Activated T-helper 2 cell treated with anti-CD3 and anti-CD28 coated beads, Interferon-gamma antibody, Interleukin-2, Interleukin-4, amounts not matched to agents 10 μg/mL and 5 μg/mL and 100 μg/mL, durations not matched to agents 14 hours and 24 hours and 36 hours (primary cell): ENCODE measurements around the gene DNAH9. TPM values are rescaled to one million over a fixed set of nuclear protein-coding genes. Genes with fewer than 3 reads are reported as not detected.

Source experiments
- DNase-seq: peaks from one replicate; pipeline ENCODE4 v3.0.0; 2021; ENCODE audit warnings: low spot score
- H3K27ac Mint-ChIP-seq: one replicate; pipeline ENCODE4 v1.8.0; 2021; ENCODE audit warnings: mixed read lengths
- H3K27me3 Mint-ChIP-seq: one replicate; pipeline ENCODE4 v1.8.0; 2021; ENCODE audit warnings: low read depth, mixed read lengths
- H3K36me3 Mint-ChIP-seq: one replicate; pipeline ENCODE4 v1.8.0; 2021; ENCODE audit warnings: low read depth, mixed read lengths
- H3K4me1 Mint-ChIP-seq: one replicate; pipeline ENCODE4 v1.8.0; 2021; ENCODE audit warnings: low read depth, mixed read lengths
- H3K4me3 Mint-ChIP-seq: one replicate; pipeline ENCODE4 v1.8.0; 2021; ENCODE audit warnings: low read depth, mild to moderate bottlenecking, moderate library complexity, mixed read lengths
- H3K9me3 Mint-ChIP-seq: one replicate; pipeline ENCODE4 v1.8.0; 2021; ENCODE audit warnings: mixed read lengths
- intact Hi-C: fragments of 100-400 bp; cut with micrococcal nuclease; formaldehyde crosslinking; loops from one replicate; pipeline ENCODE4 v1.15.1; 2023
- total RNA-seq: library from RNA; stranded (reverse); gene quantifications from 2 replicates; pipeline ENCODE4 v1.2.3, GENCODE V29; 2022

DNAH9 gene
- total RNA-seq, 1 donor from 2014 or later: not detected

DNA sequence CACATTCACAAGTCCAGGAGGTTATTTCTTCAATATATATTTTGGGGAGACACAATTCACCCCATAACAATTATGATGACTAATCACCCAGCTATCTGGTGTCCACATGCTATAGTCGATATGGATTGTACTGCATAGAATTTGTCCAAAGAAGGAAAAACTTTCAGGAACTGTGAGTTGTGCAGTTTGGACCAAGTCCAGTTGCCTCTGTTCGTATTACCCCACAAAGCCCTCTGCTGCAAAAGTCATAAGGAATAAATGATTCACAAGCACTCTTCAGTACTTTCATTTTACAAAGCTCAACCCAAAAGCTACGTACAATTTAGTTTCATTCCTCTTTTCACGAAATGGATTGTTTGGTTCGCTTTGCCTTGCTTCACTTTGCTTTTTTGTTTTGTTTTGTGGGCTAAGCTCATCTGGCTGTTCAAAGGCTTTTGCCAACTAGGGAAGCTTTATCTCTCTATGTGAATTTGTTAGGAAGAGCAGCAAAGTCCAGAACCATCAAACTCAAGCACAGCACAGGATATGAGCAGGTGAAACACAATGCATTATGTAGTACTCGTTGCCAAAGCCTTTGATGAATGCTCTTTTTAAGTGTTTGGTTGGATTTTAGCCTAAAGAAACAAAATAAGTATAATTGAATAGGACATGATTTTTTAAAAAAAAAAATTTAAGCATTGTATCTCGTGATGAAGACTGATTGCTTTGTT, 300.4 kb downstream of the DNAH9 start:
- Mint-ChIP-seq H3K4me1 (no peaks in the 10 kb centered on the region), H3K36me3 (no peaks in the 10 kb centered on the region), H3K4me3 (no peak overlapping the region), H3K27ac (no peak overlapping the region), H3K9me3 (peaks cover 6% of the 10 kb centered on the region), H3K27me3 (no peaks in the 10 kb centered on the region)
- DNase-seq: no peak
- intact Hi-C loops: no loop called here

DNA sequence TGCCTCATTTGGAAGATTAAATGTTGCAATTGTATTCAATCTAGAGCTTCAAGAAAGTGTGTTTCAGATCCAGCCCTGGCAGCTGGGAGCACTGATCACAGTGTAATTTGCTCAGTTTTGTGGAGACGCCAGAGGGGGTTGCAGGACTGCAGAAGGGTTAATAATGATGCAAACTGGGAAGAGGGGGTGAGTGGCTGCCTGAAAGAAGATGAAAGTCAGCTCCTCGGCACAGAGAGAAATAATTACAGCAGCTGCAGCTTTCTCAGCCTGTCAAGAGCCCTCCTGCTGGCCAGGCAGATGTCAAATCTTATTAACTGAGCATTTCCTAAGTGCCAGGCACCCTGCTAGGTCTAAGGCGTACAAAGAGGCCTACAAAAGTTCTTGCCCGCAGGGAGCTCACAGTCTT, 301.3 kb downstream of the DNAH9 start:
- Mint-ChIP-seq H3K36me3 (no peaks in the 10 kb centered on the region), H3K9me3 (peaks cover 8% of the 10 kb centered on the region), H3K4me1 (no peaks in the 10 kb centered on the region), H3K27ac (no peak overlapping the region), H3K27me3 (no peaks in the 10 kb centered on the region), H3K4me3 (no peak overlapping the region)
- no peak for DNase-seq
- intact Hi-C loops: no loop called here

DNA sequence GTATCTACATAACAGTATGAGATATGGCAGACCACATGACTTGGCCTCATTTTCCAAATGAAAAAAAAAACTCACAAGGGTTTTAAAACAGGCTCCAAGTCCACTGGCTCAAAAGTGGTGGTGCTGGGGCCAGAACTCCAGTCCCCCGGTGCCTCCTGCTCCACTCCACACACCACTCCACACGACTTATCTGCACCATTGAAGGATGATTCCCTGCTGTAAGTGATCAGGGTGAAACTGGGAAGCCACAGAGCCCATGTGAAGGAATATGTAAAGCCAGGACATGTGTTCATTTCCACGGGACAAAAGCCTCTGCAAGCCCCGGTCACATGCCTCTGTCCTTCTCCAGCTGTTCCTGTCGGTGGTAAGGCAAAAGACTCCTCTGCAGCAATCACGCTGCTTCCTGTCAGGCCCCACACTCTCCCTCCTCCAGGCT, 301.8 kb downstream of the DNAH9 start:
- no peaks in the 10 kb centered on the region for H3K36me3 Mint-ChIP-seq
- intact Hi-C loops: no loop called here
- no peak overlapping the region for H3K4me3 Mint-ChIP-seq
- no peaks in the 10 kb centered on the region for H3K4me1 Mint-ChIP-seq
- no peak for DNase-seq
- no peaks in the 10 kb centered on the region for H3K27me3 Mint-ChIP-seq
- no peak overlapping the region for H3K27ac Mint-ChIP-seq
- peaks cover 10% of the 10 kb centered on the region for H3K9me3 Mint-ChIP-seq

DNA sequence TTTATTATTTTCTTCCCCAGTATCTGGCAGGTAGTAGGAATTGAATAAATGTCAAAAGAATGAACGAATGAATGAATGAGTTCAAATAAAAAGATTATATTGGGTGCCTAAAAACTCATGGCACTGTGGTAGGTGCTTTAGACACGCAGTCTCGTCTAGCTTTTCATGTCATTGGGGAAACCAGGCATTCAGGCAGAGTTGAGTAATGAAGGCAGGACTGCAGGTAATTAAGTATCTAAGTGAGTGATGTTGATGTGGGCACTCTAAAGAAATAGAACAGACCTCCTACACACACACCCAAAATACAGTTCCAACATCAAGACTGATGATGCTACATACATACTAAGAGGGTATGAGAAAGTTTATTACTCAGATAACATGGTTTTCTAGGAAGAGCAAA, 302.4 kb downstream of the DNAH9 start:
- intact Hi-C loops: no loop called here
- Mint-ChIP-seq H3K4me3 (no peak overlapping the region), H3K36me3 (no peaks in the 10 kb centered on the region), H3K27me3 (no peaks in the 10 kb centered on the region), H3K27ac (no peak overlapping the region), H3K4me1 (no peaks in the 10 kb centered on the region), H3K9me3 (peaks cover 10% of the 10 kb centered on the region)
- no peak for DNase-seq

DNA sequence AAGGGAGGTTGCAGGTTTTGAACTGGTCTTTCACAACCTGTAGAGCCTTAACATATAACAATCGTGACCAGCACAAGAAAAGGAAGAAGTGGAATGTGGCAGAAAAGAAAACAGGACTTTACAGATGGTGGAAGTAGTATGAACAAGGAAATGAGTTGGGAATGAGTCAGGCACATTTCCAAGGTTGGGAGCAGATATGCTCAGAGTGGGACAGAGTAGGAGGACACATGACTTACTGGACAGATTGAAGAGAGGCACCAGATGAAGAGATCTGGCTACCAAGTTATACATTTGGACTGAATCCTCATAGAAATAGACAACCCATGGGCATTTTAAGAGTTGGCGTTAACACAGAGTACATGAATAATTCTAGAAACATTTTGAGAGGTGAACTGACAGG, 303.7 kb downstream of the DNAH9 start:
- Mint-ChIP-seq H3K27ac (no peak overlapping the region), H3K27me3 (no peaks in the 10 kb centered on the region), H3K4me3 (no peak overlapping the region), H3K36me3 (no peaks in the 10 kb centered on the region), H3K9me3 (peaks cover 10% of the 10 kb centered on the region), H3K4me1 (no peaks in the 10 kb centered on the region)
- DNase-seq: no peak
- intact Hi-C loops: no loop called here

DNA sequence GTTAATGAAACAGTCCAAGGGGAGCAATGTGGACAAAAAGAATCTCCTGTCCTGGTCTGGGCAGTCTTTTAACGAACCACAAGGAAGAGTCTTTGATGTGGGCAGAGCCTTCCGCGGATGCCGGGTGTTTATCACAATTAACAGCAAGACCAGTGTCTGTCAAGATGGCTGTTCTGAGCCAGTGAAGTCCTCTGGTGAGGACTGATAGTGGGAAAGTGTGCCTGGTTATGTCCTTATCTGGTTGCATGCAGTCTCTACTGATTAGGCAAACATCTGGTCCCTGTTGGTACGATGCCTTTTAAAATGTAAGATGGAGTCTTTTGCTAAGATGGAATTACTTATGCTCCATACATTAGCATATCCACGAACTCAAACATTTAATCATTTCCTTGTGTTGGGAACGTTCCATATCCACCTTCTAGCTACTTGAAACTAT, 310.5 kb downstream of the DNAH9 start:
- no peak overlapping the region for H3K27ac Mint-ChIP-seq
- no peaks in the 10 kb centered on the region for H3K4me1 Mint-ChIP-seq
- peaks cover 16% of the 10 kb centered on the region for H3K9me3 Mint-ChIP-seq
- no peak overlapping the region for H3K4me3 Mint-ChIP-seq
- no peak for DNase-seq
- no peaks in the 10 kb centered on the region for H3K27me3 Mint-ChIP-seq
- intact Hi-C loops: no loop called here
- H3K36me3 Mint-ChIP-seq: no peaks in the 10 kb centered on the region

DNA sequence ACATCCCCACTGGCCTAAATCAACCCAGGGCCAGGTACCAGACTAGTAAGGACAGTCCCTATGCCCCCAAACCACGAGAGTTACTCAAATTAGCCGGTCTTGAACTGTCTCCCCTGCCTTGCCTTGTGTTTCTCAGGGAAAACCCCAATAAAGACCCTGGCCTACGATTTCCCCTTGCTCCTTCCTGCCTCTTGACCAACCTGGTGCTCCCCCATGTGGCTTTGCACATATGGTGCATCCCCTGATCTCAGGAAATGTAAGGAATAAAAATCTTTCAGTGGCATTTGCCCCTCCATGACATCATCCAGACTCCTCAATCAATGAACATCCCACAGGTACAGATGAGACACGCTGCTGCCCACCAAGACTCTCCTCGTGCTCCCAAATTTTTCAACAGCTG, 311.1 kb downstream of the DNAH9 start:
- DNase-seq: no peak
- no peaks in the 10 kb centered on the region for H3K4me1 Mint-ChIP-seq
- intact Hi-C loops: no loop called here

DNA sequence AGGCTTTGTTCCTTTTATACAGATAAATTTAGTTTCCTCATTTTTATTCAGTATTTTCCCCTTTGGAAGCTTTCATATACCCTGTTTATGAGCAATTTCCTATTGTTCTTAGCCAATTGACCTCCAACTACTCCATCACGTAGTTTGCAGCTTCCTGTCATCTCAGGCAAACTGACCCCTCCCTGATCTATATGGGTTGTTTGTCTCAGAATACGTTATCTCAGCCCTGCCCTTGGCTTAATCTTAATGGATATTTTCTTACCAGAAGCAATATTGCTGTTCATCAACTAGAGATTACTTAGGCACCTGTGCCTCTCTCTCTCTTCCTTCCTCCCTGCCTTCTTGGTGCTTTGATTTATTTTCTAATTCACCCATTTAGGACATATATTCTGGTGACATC, 317.8 kb downstream of the DNAH9 start:
- Mint-ChIP-seq H3K9me3 (peaks cover 36% of the 10 kb centered on the region), H3K27me3 (no peaks in the 10 kb centered on the region), H3K27ac (no peak overlapping the region), H3K4me1 (no peaks in the 10 kb centered on the region), H3K36me3 (no peaks in the 10 kb centered on the region), H3K4me3 (no peak overlapping the region)
- intact Hi-C loops: no loop called here
- DNase-seq: no peak

More for the DNA sequence above, 311.1 kb downstream of the DNAH9 start:
- no peak overlapping the region for H3K4me3 Mint-ChIP-seq
- no peak overlapping the region for H3K27ac Mint-ChIP-seq
- H3K27me3 Mint-ChIP-seq: no peaks in the 10 kb centered on the region
- peaks cover 12% of the 10 kb centered on the region for H3K9me3 Mint-ChIP-seq
- no peaks in the 10 kb centered on the region for H3K36me3 Mint-ChIP-seq

DNA sequence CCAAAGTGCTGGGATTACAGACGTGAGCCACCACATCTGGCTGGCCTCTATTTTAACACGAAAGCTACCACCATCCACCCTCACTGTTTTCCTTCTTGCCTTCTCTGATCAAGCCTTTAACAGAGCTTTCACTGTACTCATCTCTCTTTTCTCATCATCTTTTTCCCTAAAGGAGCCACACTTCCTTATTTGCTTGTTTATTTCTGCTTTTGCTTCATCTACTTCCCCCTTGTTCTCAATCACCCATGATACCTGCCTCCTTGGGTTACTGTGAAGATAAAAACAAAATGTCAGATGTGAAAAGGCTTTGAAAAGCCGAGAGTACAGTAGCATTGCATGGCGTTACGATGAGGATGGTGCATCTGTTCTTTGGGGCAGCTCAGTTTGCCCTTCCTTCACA, 319.1 kb downstream of the DNAH9 start:
- Mint-ChIP-seq H3K4me3 (no peak overlapping the region), H3K36me3 (no peaks in the 10 kb centered on the region)

DNA sequence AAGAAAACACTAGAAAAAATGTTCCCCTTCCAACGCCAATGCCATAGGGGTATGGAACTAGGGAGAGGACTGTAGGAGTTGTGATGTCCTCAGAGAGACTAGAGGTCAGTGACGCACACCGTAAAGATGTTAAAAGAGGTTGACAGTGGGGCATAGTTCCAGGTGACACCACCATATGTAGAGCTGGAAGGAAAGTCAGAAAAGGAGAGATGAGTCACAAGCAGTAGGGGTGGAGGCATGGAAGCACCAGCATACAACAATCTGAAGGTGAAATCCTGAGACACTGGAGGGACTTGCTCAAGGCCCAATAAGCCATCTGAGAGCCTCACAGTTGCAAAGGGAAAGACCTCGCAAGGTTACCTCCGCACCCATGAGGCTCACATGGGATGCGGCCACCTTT, 323.0 kb downstream of the DNAH9 start:
- H3K4me1 Mint-ChIP-seq: no peaks in the 10 kb centered on the region
- no peak for DNase-seq
- intact Hi-C loops: no loop called here
- H3K9me3 Mint-ChIP-seq: peaks cover 23% of the 10 kb centered on the region
- H3K27me3 Mint-ChIP-seq: no peaks in the 10 kb centered on the region
- H3K27ac Mint-ChIP-seq: no peak overlapping the region
- no peaks in the 10 kb centered on the region for H3K36me3 Mint-ChIP-seq
- H3K4me3 Mint-ChIP-seq: no peak overlapping the region

More for the DNA sequence above, 319.1 kb downstream of the DNAH9 start:
- intact Hi-C loops: no loop called here
- Mint-ChIP-seq H3K27ac (no peak overlapping the region), H3K27me3 (no peaks in the 10 kb centered on the region), H3K9me3 (peaks cover 32% of the 10 kb centered on the region), H3K4me1 (no peaks in the 10 kb centered on the region)
- DNase-seq: no peak

DNA sequence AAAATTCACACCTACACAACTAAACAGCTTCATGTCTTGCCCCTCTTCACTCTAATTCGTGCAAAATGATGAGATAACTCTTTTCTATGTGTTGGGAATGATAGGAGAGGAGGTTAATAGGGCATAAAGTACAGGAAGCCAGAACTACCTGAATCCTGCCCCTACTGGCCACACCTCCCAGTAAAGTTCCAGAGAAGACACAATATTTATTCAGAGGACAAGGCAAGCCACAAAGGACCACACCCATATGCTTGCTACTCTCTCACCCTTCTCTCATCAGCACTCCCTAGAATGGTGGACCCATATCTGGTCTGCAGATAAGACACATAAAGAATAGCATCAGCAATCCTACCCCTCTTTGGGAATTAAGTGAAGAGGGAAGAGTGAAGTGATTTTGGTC, 324.4 kb downstream of the DNAH9 start:
- no peaks in the 10 kb centered on the region for H3K4me1 Mint-ChIP-seq
- intact Hi-C loops: no loop called here
- H3K27me3 Mint-ChIP-seq: no peaks in the 10 kb centered on the region
- no peak for DNase-seq
- H3K9me3 Mint-ChIP-seq: peaks cover 15% of the 10 kb centered on the region
- H3K27ac Mint-ChIP-seq: no peak overlapping the region
- no peaks in the 10 kb centered on the region for H3K36me3 Mint-ChIP-seq
- no peak overlapping the region for H3K4me3 Mint-ChIP-seq

DNA sequence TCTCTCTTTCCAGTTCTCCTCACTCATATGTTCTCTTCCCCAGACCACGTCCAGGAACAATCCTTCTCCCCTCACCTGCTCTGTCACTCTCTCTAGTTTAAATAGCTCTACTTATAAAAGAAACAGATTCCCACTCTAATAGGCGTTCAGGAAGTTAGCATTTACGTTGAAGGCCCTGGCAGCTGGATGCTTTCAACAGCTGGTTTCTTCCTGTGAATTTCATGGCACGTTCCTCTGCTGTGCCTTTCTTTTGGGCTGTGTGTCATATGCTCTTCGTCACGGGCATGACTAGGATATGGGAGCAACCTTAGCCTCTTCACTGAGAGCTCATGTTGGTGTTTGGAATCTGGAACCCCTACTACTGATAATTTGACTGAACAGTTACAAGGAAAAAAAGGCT, 325.8 kb downstream of the DNAH9 start:
- Mint-ChIP-seq H3K9me3 (peaks cover 4% of the 10 kb centered on the region), H3K27me3 (no peaks in the 10 kb centered on the region), H3K27ac (no peak overlapping the region), H3K4me1 (no peaks in the 10 kb centered on the region), H3K36me3 (no peaks in the 10 kb centered on the region), H3K4me3 (no peak overlapping the region)
- no peak for DNase-seq
- intact Hi-C loops: no loop called here

DNA sequence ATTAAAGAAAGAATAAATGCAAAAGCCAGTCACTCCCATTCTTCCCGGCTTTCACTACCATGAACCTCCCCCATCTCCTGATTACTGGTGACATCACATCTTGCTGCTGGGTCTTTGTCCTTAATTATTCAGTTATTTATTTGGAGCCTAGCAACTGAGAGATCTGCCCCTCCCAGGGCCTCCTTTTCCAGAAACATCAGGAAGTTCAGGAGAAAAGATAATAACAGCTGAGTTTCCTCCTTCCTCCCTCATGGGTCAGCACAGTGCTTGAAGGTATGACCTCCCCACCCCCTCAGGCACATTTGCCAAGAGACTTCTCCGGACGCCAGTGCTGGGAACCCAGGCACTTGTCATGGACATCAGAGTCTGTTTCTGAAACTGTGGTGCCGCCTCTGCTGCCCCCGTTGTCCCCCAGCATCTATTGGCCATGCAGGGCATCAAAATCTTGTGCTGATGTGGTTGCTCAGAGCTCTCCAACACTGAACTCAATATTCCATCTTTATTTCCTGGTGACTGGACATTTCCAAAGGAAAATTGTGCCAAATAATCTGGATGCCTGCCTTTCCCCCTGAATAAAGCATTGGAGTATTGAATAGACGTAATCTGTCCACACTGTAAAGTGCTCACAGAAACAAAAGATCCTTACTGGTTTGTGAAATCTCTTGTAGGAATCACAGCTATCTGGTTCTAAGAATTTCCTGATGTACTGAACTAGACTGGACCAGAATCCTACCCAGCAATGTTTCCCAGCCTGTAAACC, 327.2 kb downstream of the DNAH9 start:
- Mint-ChIP-seq H3K4me1 (no peaks in the 10 kb centered on the region), H3K27me3 (no peaks in the 10 kb centered on the region), H3K27ac (no peak overlapping the region), H3K9me3 (no peaks in the 10 kb centered on the region), H3K4me3 (no peak overlapping the region), H3K36me3 (no peaks in the 10 kb centered on the region)
- intact Hi-C loops: no loop called here
- no peak for DNase-seq
